H1 (cell line): ENCODE measurements around the gene PRR35. TPM values are rescaled to one million over a fixed set of nuclear protein-coding genes. Genes with fewer than 3 reads are reported as not detected.

Source experiments
- CTCF ChIA-PET: fragments of 300-600 bp; sonication (Branson Sonifier 250); formaldehyde crosslinking; loops from one replicate; lab custom pipeline; 2021; ENCODE audit not compliant: partially characterized antibody; lab: Charles Lee
- POLR2A ChIA-PET: fragments of 300-600 bp; sonication (Branson Sonifier 250); formaldehyde crosslinking; loops from one replicate; lab custom pipeline; 2021; ENCODE audit warnings: inconsistent platforms; ENCODE audit not compliant: partially characterized antibody; lab: Charles Lee
- DNase-seq, 2 experiments: peaks; one replicate each; pipeline versions ENCODE4 v3.0.0 to v3.0.0-alpha.2; 2010 to 2022; ENCODE audit warnings: low spot score in 2 of 2, low read depth in 1 of 2, mixed read lengths in 1 of 2
- FAIRE-seq: peaks from 2 replicates; lab custom pipeline; 2011; peaks lifted over from hg19 to GRCh38; lab: Jason Lieb, UNC
- H2AFZ ChIP-seq: 2 replicates; pipeline ENCODE4 v1.8.1; 2012; ENCODE audit warnings: low read length, inconsistent platforms
- H2AK5ac ChIP-seq: 2 replicates; pipeline ENCODE4 v1.6.1; 2013; ENCODE audit warnings: low read depth, low read length
- H2BK120ac ChIP-seq: replicated peaks from 2 replicates; pipeline ENCODE3; 2013; ENCODE audit warnings: low read depth, low read length, inconsistent platforms
- H2BK12ac ChIP-seq: 2 replicates; pipeline ENCODE4 v1.6.1; 2013; ENCODE audit warnings: low read depth, low read length
- H2BK15ac ChIP-seq: 2 replicates; pipeline ENCODE4 v1.6.1; 2013; ENCODE audit warnings: low read length
- H2BK20ac ChIP-seq: 2 replicates; pipeline ENCODE4 v1.6.1; 2013; ENCODE audit warnings: low read length
- H2BK5ac ChIP-seq: 2 replicates; pipeline ENCODE4 v1.6.1; 2013; ENCODE audit warnings: low read depth, low read length
- H3K14ac ChIP-seq: 2 replicates; pipeline ENCODE4 v1.6.1; 2013; ENCODE audit warnings: inconsistent platforms; ENCODE audit not compliant: insufficient read length
- H3K18ac ChIP-seq: 2 replicates; pipeline ENCODE4 v1.6.1; 2013; ENCODE audit warnings: low read length; ENCODE audit errors: extremely low read depth
- H3K23ac ChIP-seq: 2 replicates; pipeline ENCODE4 v1.6.1; 2013; ENCODE audit warnings: inconsistent platforms; ENCODE audit not compliant: insufficient read length
- H3K23me2 ChIP-seq: 2 replicates; pipeline ENCODE4 v1.6.1; 2013; ENCODE audit warnings: low read depth, low read length
- H3K27ac ChIP-seq: 2 replicates; pipeline ENCODE4 v1.6.1; 2011; ENCODE audit warnings: low read depth, low read length, inconsistent platforms
- H3K27me3 ChIP-seq, 4 experiments: replicated peaks in 1 of 4; 1 replicate in 1 of 4; 2 replicates in 3 of 4; pipeline versions ENCODE4 v1.6.1 to v1.8.1; 2011 to 2013; ENCODE audit warnings: low read length in 3 of 4, mild to moderate bottlenecking in 3 of 4, inconsistent platforms in 2 of 4, mixed read lengths in 2 of 4, moderate library complexity in 1 of 4; ENCODE audit not compliant: control insufficient read depth in 3 of 4, insufficient read depth in 3 of 4; ENCODE audit errors: extremely low read depth in 1 of 4
- H3K36me3 ChIP-seq, 4 experiments: 2 replicates each; pipeline versions ENCODE4 v1.6.1 to v1.8.1; 2011 to 2013; ENCODE audit warnings: mild to moderate bottlenecking in 4 of 4, low read length in 3 of 4, moderate library complexity in 2 of 4, control low read depth in 1 of 4, inconsistent platforms in 1 of 4; ENCODE audit not compliant: insufficient read depth in 4 of 4, control insufficient read depth in 2 of 4
- H3K4ac ChIP-seq: replicated peaks from 2 replicates; pipeline ENCODE3; 2013; ENCODE audit warnings: low read length, low read depth, mixed read lengths, inconsistent platforms; ENCODE audit not compliant: insufficient read length
- H3K4me1 ChIP-seq, 4 experiments: replicated peaks in 1 of 4; 1 replicate in 1 of 4; 2 replicates in 3 of 4; pipeline versions ENCODE4 v1.6.1 to v1.8.1; 2011 to 2013; ENCODE audit warnings: low read length in 3 of 4, inconsistent platforms in 2 of 4, mixed read lengths in 1 of 4; ENCODE audit not compliant: insufficient read depth in 4 of 4, control insufficient read depth in 3 of 4
- H3K4me2 ChIP-seq, 2 experiments: 2 replicates each; pipeline versions ENCODE4 v1.6.1 to v1.8.1; 2011 to 2013; ENCODE audit warnings: low read depth in 2 of 2, low read length in 2 of 2, control low read depth in 1 of 2, inconsistent platforms in 1 of 2, mild to moderate bottlenecking in 1 of 2; ENCODE audit not compliant: insufficient read depth in 1 of 2
- H3K4me3 ChIP-seq, 4 experiments: fragments of 200-600, 300-600 bp in 1 of 4; sonication (generic), shearing (Covaris generic), sonication (Bioruptor Twin) in 1 of 4; 2 replicates each; pipeline versions ENCODE4 v1.5.1 to v1.8.1; 2011 to 2016; ENCODE audit warnings: low read length in 4 of 4, low read depth in 3 of 4, control low read depth in 2 of 4, inconsistent platforms in 2 of 4, mild to moderate bottlenecking in 2 of 4, mixed read lengths in 1 of 4, moderate library complexity in 1 of 4; ENCODE audit not compliant: insufficient read depth in 2 of 4; ENCODE audit errors: extremely low read depth in 1 of 4
- H3K56ac ChIP-seq: replicated peaks from 2 replicates; pipeline ENCODE3; 2013; ENCODE audit warnings: low read depth, mild to moderate bottlenecking, mixed read lengths, low read length, inconsistent platforms; ENCODE audit not compliant: insufficient read length
- H3K79me1 ChIP-seq: 2 replicates; pipeline ENCODE4 v1.6.1; 2013; ENCODE audit warnings: low read depth, low read length, control low read depth
- H3K79me2 ChIP-seq, 2 experiments: 2 replicates each; pipeline versions ENCODE4 v1.6.1 to v1.8.1; 2012 to 2013; ENCODE audit warnings: low read length in 2 of 2, mild to moderate bottlenecking in 2 of 2, inconsistent platforms in 1 of 2; ENCODE audit not compliant: insufficient read depth in 2 of 2, control insufficient read depth in 1 of 2
- H3K9ac ChIP-seq, 4 experiments: replicated peaks in 1 of 4; 1 replicate in 1 of 4; 2 replicates in 3 of 4; pipeline versions ENCODE4 v1.6.1 to v1.8.1; 2011 to 2013; ENCODE audit warnings: low read depth in 3 of 4, low read length in 3 of 4, control low read depth in 2 of 4, mild to moderate bottlenecking in 2 of 4, moderate library complexity in 2 of 4, inconsistent platforms in 1 of 4; ENCODE audit errors: extremely low read depth in 1 of 4
- H3K9me3 ChIP-seq, 2 experiments: 2 replicates each; pipeline versions ENCODE4 v1.6.1 to v1.8.1; 2012 to 2013; ENCODE audit warnings: mild to moderate bottlenecking in 2 of 2, moderate library complexity in 2 of 2, control low read depth in 1 of 2, inconsistent platforms in 1 of 2, low read depth in 1 of 2, low read length in 1 of 2, mixed read lengths in 1 of 2; ENCODE audit not compliant: insufficient read depth in 2 of 2
- H4K20me1 ChIP-seq, 2 experiments: replicated peaks in 1 of 2; 2 replicates each; pipeline versions ENCODE3 to v1.8.1; 2011 to 2013; ENCODE audit warnings: inconsistent platforms in 2 of 2, low read length in 2 of 2, mild to moderate bottlenecking in 1 of 2; ENCODE audit not compliant: insufficient read depth in 2 of 2, control insufficient read depth in 1 of 2
- H4K5ac ChIP-seq: 2 replicates; pipeline ENCODE4 v1.6.1; 2013; ENCODE audit warnings: low read length, low read depth, mixed read lengths, inconsistent platforms; ENCODE audit not compliant: insufficient read length
- H4K8ac ChIP-seq: 2 replicates; pipeline ENCODE4 v1.8.0; 2013; ENCODE audit warnings: mild to moderate bottlenecking, moderate library complexity, low read length, inconsistent platforms; ENCODE audit not compliant: insufficient read depth; ENCODE audit errors: extremely low read depth
- H4K91ac ChIP-seq: replicated peaks from 2 replicates; pipeline ENCODE3; 2013; ENCODE audit warnings: low read length, mixed read lengths, inconsistent platforms; ENCODE audit not compliant: insufficient read length
- ASH2L ChIP-seq: fragments of 200-600, 300-600 bp; sonication (generic); IDR thresholded peaks from one replicate; pipeline ENCODE4 v1.7.1; 2017; ENCODE audit warnings: low read length
- CBX5 ChIP-seq: fragments of 300-800, 300-1000 bp; sonication (generic); IDR thresholded peaks from 2 replicates; pipeline ENCODE4 v1.7.1; 2016; ENCODE audit warnings: antibody characterized with exemption, low read length, low read depth
- CEBPB ChIP-seq: IDR thresholded peaks from 2 replicates; pipeline ENCODE4 v1.6.1; 2012; ENCODE audit warnings: low read depth, low read length
- CHD2 ChIP-seq: IDR thresholded peaks from 2 replicates; pipeline ENCODE4 v1.6.1; 2012; ENCODE audit warnings: low read length, improper control_type of control experiment
- RNF2 ChIP-seq: fragments of 200-900, 300-1000 bp; sonication (generic); IDR thresholded peaks from 2 replicates; pipeline ENCODE4 v1.7.1; 2016; ENCODE audit warnings: borderline replicate concordance, low read depth, mild to moderate bottlenecking, antibody characterized with exemption, low read length; ENCODE audit not compliant: poor library complexity, severe bottlenecking; ENCODE audit errors: missing control alignments
- SAP30 ChIP-seq: fragments of 300-600 bp; sonication (generic); IDR thresholded peaks from 2 replicates; pipeline ENCODE4 v1.7.1; 2012; ENCODE audit warnings: low read length, moderate library complexity, mild to moderate bottlenecking, inconsistent platforms; ENCODE audit not compliant: insufficient read depth, insufficient replicate concordance
- SIN3A ChIP-seq, 2 experiments: IDR thresholded peaks in 1 of 2; conservative IDR thresholded peaks in 1 of 2; 2 replicates each; pipeline ENCODE4 v1.6.1; 2011 to 2012; ENCODE audit warnings: low read length in 2 of 2, improper control_type of control experiment in 1 of 2, low read depth in 1 of 2, mild to moderate bottlenecking in 1 of 2
- SIRT6 ChIP-seq: IDR thresholded peaks from one replicate; pipeline ENCODE4 v1.7.1; 2012; ENCODE audit warnings: low read length, inconsistent platforms
- SIX5 ChIP-seq: IDR thresholded peaks from 2 replicates; pipeline ENCODE4 v1.6.1; 2011; ENCODE audit warnings: mild to moderate bottlenecking, low read depth, low read length
- WGBS, 2 experiments: shearing (Covaris generic) in 1 of 2; methylation state at CpG; one replicate each; pipeline versions ENCODE4 v1.1.6 to v1.1.7; 2013 to 2015; ENCODE audit warnings: low lambda C conversion rate in 2 of 2, mixed read lengths in 2 of 2, inconsistent platforms in 1 of 2, low coverage in 1 of 2, missing lambda C conversion rate in 1 of 2; ENCODE audit not compliant: insufficient replicate concordance in 2 of 2, insufficient coverage in 1 of 2, insufficient read length in 1 of 2; ENCODE audit errors: extremely low coverage in 1 of 2, missing lambda C conversion rate in 1 of 2; 5-methylcytosine and 5-hydroxymethylcytosine counted together
- polyA plus RNA-seq, 7 experiments: library from polyadenylated mRNA; depleted of rRNA in 3 of 7; stranded (reverse) in 5 of 7; unstranded in 2 of 7; fragments of >200 nt in 5 of 7; fragments of 200-250 nt in 2 of 7; gene quantifications; 1 replicate in 5 of 7; 2 replicates in 1 of 7; 4 replicates in 1 of 7; pipeline versions ENCODE4 v1.2.1 to v1.2.3, GENCODE V29; 2011 to 2013; ENCODE audit warnings: missing spikeins in 2 of 7, mixed read lengths in 2 of 7
- total RNA-seq: library from RNA; stranded (reverse); fragmentation: NEBNext Ultra II Directional; extraction: Animal tissue kit (Norgen Biotek cat#: 25700); gene quantifications from 2 replicates; pipeline ENCODE4 v1.2.1, GENCODE V29; 2021
- TF ChIP-seq, protein P1 (sequence below): IDR thresholded peaks from 2 replicates; pipeline ENCODE4 v1.6.1; 2012; ENCODE audit warnings: inconsistent platforms

Gene PRR35
- total and polyA plus RNA-seq, 2 of the 8 experiments (the other 6 are each of a cell fraction or from before 2014, with no cell fraction given) = 0.38 to 0.50 TPM

DNA sequence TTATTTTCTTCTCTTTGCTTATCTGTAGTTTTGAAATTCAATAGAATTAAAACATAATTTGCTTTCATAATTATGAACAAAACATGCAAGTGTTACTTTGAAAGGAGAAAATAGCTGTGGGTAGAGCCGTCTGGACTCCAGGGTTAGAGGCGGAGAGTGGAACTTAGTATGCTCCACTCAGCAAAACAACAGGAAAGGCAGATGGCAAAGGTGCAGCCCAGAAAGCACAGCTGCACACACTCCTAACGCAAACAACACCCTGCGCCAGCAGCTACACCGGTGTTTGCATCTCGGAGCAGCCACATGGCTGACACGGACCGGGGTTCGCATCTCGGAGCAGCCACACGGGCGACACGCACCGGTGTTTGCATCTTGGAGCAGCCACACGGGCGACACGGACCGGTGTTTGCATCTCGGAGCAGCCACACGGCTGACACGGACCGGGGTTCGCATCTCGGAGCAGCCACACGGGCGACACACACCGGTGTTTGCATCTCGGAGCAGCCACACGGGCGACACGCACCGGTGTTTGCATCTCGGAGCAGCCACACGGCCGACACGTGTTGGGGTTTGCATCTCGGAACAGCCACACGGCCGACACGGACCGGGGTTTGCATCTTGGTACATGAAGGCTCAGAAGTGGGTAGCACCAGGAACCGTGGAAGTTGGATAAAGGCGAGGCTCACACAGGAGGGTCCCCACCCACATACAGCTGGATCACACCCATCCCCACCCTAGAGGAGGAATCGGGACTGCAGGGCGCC lies 44.8 kb upstream of the PRR35 start:
- Histone ChIP-seq H3K4me1 (no peaks in the 10 kb centered on the region), H4K91ac (no peak overlapping the region), H4K5ac (no peak overlapping the region), H2AFZ (no peak overlapping the region), H2BK12ac (no peak overlapping the region), H3K18ac (no peak overlapping the region), H3K27ac (no peak overlapping the region; the same call in 1 of the 2 replicates), H2BK120ac (no peak overlapping the region), H4K20me1 (no peaks in the 10 kb centered on the region), H3K4me3 (no peak overlapping the region), H3K4me2 (no peak overlapping the region), H3K14ac (no peak overlapping the region), H2BK20ac (no peak overlapping the region), H2BK15ac (no peak overlapping the region), H3K9me3 (no peaks in the 10 kb centered on the region), H2BK5ac (no peak overlapping the region), H3K79me1 (no peaks in the 10 kb centered on the region), H3K27me3 (no peaks in the 10 kb centered on the region), H3K56ac (no peak overlapping the region), H3K9ac (peak overlapping the region in 1 of 4 experiments; percentile 18; a peak in 1 of 7 replicates), H3K4ac (no peak overlapping the region), H3K23ac (no peak overlapping the region), H3K36me3 (peaks cover 2 to 10% (median 6%) of the 10 kb centered on the region in 4 experiments; a peak in 5 of 8 replicates), H3K79me2 (no peaks in the 10 kb centered on the region), H3K23me2 (no peaks in the 10 kb centered on the region), H2AK5ac (no peak overlapping the region), H4K8ac (no peak overlapping the region)
- FAIRE-seq (no peak), DNase-seq (no peak)
- ChIA-PET CTCF (interaction anchor here (1.1 to 1.3 kb wide), 4 partner anchors 11 to 171 kb away, joined by 3 to 5 read pairs (median 4); no protein-coding TSS in a partner anchor), POLR2A (interaction anchor here (0.6 to 1.1 kb wide), 2 partner anchors 9 to 21 kb away, joined by 3 to 6 read pairs; no protein-coding TSS in a partner anchor)
- WGBS, 2 experiments = 90% methylated on average over 45 of the region's 45 CpGs; no CpG with 5 or more reads in 1 of the 2 experiments
- no peak for TF ChIP-seq CBX5
- TF ChIP-seq SIN3A (conservative IDR thresholded peaks at IDR 0.05 in 1 of 2, IDR thresholded peaks at IDR 0.05 in 1 of 2; ENCODE audit: low read depth in 1 of 2, low read length in 2 of 2) = no peak
- TF ChIP-seq, protein P1, sequence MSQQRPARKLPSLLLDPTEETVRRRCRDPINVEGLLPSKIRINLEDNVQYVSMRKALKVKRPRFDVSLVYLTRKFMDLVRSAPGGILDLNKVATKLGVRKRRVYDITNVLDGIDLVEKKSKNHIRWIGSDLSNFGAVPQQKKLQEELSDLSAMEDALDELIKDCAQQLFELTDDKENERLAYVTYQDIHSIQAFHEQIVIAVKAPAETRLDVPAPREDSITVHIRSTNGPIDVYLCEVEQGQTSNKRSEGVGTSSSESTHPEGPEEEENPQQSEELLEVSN = no peak
- no peak for TF ChIP-seq SIX5
- TF ChIP-seq CEBPB = no peak
- no peak for TF ChIP-seq SAP30
- no peak for TF ChIP-seq ASH2L
- TF ChIP-seq SIRT6 = no peak
- TF ChIP-seq CHD2 = no peak
- TF ChIP-seq RNF2 = no peak
